ENCODE data around the gene OR8G1.

- TF ChIP-seq, protein P1, sequence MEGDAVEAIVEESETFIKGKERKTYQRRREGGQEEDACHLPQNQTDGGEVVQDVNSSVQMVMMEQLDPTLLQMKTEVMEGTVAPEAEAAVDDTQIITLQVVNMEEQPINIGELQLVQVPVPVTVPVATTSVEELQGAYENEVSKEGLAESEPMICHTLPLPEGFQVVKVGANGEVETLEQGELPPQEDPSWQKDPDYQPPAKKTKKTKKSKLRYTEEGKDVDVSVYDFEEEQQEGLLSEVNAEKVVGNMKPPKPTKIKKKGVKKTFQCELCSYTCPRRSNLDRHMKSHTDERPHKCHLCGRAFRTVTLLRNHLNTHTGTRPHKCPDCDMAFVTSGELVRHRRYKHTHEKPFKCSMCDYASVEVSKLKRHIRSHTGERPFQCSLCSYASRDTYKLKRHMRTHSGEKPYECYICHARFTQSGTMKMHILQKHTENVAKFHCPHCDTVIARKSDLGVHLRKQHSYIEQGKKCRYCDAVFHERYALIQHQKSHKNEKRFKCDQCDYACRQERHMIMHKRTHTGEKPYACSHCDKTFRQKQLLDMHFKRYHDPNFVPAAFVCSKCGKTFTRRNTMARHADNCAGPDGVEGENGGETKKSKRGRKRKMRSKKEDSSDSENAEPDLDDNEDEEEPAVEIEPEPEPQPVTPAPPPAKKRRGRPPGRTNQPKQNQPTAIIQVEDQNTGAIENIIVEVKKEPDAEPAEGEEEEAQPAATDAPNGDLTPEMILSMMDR (IDR thresholded peaks at IDR 0.05): no peak
- no peak for TF ChIP-seq POLR2A (IDR thresholded peaks at IDR 0.05)
- TF ChIP-seq POLR2AphosphoS5 (IDR thresholded peaks at IDR 0.05; ENCODE audit: insufficient read depth in 1 of 2, low read depth in 1 of 2): no peak
Observed at GRCh38 chr11:124296016-124296415, 55.1 kb downstream of the OR8G1 start.

All from vagina (tissue), 2 donors.